A549 (cell line): ENCODE data around the gene HOXA13. TPM values are rescaled to one million over a fixed set of nuclear protein-coding genes. Genes with fewer than 3 reads are reported as not detected.

Experiments
- ATAC-seq, 2 experiments: fragments of 200-7000 bp in 1 of 2; fragments of >200 bp in 1 of 2; cut with Nextera tagmentation in 1 of 2; cut with Tn5 transposase in 1 of 2; 3 replicates each; pipeline versions ENCODE4 v1.8.0 to v1.9.1; 2018 to 2020; ENCODE audit warnings: mild to moderate bottlenecking in 1 of 2, moderate library complexity in 1 of 2
- CTCF ChIA-PET: fragments of 300-600 bp; sonication (Branson Sonifier 250); formaldehyde crosslinking; extraction: SDS; loops from one replicate; lab custom pipeline; 2021; ENCODE audit warnings: antibody characterized with exemption, inconsistent platforms; lab: Yijun Ruan, JAX
- POLR2A ChIA-PET: fragments of 350-600 bp; formaldehyde crosslinking; extraction: SDS; loops from one replicate; lab custom pipeline; 2021; ENCODE audit warnings: antibody characterized with exemption, inconsistent platforms; lab: Yijun Ruan, JAX
- DNase-seq, 2 experiments: peaks; one replicate each; pipeline versions ENCODE4 v3.0.0 to v3.0.0-alpha.2; 2011 to 2016; ENCODE audit warnings: low read depth in 1 of 2, low spot score in 1 of 2
- FAIRE-seq: peaks from 2 replicates; lab custom pipeline; 2011; peaks lifted over from hg19 to GRCh38; lab: Jason Lieb, UNC
- H3K27ac ChIP-seq, 2 experiments: fragments of >200 bp; sonication (Bioruptor Twin); formaldehyde crosslinking; 3 replicates each; pipeline ENCODE4 v1.5.1; 2016 to 2017
- H3K4me1 ChIP-seq: fragments of >200 bp; sonication (Bioruptor Twin); formaldehyde crosslinking; 3 replicates; pipeline ENCODE4 v1.6.1; 2016
- H3K4me2 ChIP-seq: fragments of >200 bp; sonication (Bioruptor Twin); formaldehyde crosslinking; 3 replicates; pipeline ENCODE4 v1.6.1; 2016
- H3K4me3 ChIP-seq: fragments of >200 bp; sonication (Bioruptor Twin); formaldehyde crosslinking; 3 replicates; pipeline ENCODE4 v1.5.1; 2016
- H3K9me3 ChIP-seq: fragments of >200 bp; sonication (Bioruptor Twin); formaldehyde crosslinking; 3 replicates; pipeline ENCODE4 v1.6.1; 2016
- ATOH8 ChIP-seq: fragments of 250-450 bp; sonication (Bioruptor Pico); IDR thresholded peaks from 2 replicates; pipeline ENCODE4 v1.5.0; 2020; ENCODE audit warnings: low read depth, mild to moderate bottlenecking, moderate library complexity
- BCL3 ChIP-seq: fragments of >200 bp; sonication (Bioruptor Twin); formaldehyde crosslinking; IDR thresholded peaks from 3 replicates; pipeline ENCODE4 v1.6.1; 2016
- CBX8 ChIP-seq: fragments of 200-600 bp; sonication (generic); IDR thresholded peaks from 2 replicates; pipeline ENCODE4 v1.6.1; 2016
- CHD4 ChIP-seq: fragments of 200-600 bp; sonication (generic); IDR thresholded peaks from 2 replicates; pipeline ENCODE4 v1.6.1; 2016; ENCODE audit warnings: antibody characterized with exemption, mild to moderate bottlenecking, borderline replicate concordance
- ESRRA ChIP-seq: fragments of 150-350 bp; IDR thresholded peaks from 2 replicates; pipeline ENCODE4 v1.6.1; 2014; ENCODE audit warnings: mild to moderate bottlenecking, low read length, borderline replicate concordance
- FOSB ChIP-seq: fragments of 250-450 bp; sonication (Bioruptor Pico); IDR thresholded peaks from 2 replicates; pipeline ENCODE4 v1.5.0; 2020; ENCODE audit warnings: mild to moderate bottlenecking, moderate library complexity
- GATA3 ChIP-seq: IDR thresholded peaks from 2 replicates; pipeline ENCODE4 v1.6.1; 2012; ENCODE audit warnings: borderline replicate concordance
- HDAC2 ChIP-seq: fragments of 200-600 bp; sonication (generic); IDR thresholded peaks from 2 replicates; pipeline ENCODE4 v1.6.1; 2016
- HES2 ChIP-seq: fragments of >200 bp; sonication (Bioruptor Twin); formaldehyde crosslinking; IDR thresholded peaks from 2 replicates; pipeline ENCODE4 v1.6.1; 2016
- HMGXB4 ChIP-seq: fragments of 250-450 bp; sonication (Bioruptor Pico); IDR thresholded peaks from 2 replicates; pipeline ENCODE4 v1.5.0; 2021; ENCODE audit warnings: mild to moderate bottlenecking, moderate library complexity, borderline replicate concordance
- HOXB13 ChIP-seq: fragments of 250-450 bp; sonication (Bioruptor Pico); IDR thresholded peaks from 2 replicates; pipeline ENCODE4 v1.5.0; 2020; ENCODE audit warnings: low read depth, mild to moderate bottlenecking, moderate library complexity
- JUNB ChIP-seq: fragments of >200 bp; sonication (Bioruptor Twin); formaldehyde crosslinking; IDR thresholded peaks from 2 replicates; pipeline ENCODE4 v1.6.1; 2016
- KDM1A ChIP-seq: fragments of 200-600 bp; sonication (generic); IDR thresholded peaks from 2 replicates; pipeline ENCODE4 v1.6.1; 2016; ENCODE audit warnings: low read depth, mild to moderate bottlenecking
- KDM5A ChIP-seq: fragments of 200-600 bp; sonication (generic); IDR thresholded peaks from 2 replicates; pipeline ENCODE4 v1.6.1; 2016; ENCODE audit warnings: antibody characterized with exemption, mild to moderate bottlenecking
- MAFK ChIP-seq: fragments of 450-650 bp; IDR thresholded peaks from 2 replicates; pipeline ENCODE4 v1.6.1; 2014; ENCODE audit not compliant: partially characterized antibody
- NFE2L2 ChIP-seq: fragments of 150-350 bp; conservative IDR thresholded peaks from 2 replicates; pipeline ENCODE4 v1.6.1; 2014; ENCODE audit warnings: low read length
- NPAS2 ChIP-seq: fragments of 250-450 bp; sonication (Bioruptor Pico); IDR thresholded peaks from 2 replicates; pipeline ENCODE4 v1.8.0; 2022; ENCODE audit warnings: mild to moderate bottlenecking, moderate library complexity, borderline replicate concordance
- NR3C1 ChIP-seq: fragments of >200 bp; sonication (Bioruptor Twin); formaldehyde crosslinking; IDR thresholded peaks from 3 replicates; pipeline ENCODE4 v1.6.1; 2017
- POLR2A ChIP-seq: IDR thresholded peaks from 2 replicates; pipeline ENCODE4 v1.6.1; 2012; ENCODE audit warnings: mild to moderate bottlenecking, low read length
- POLR2AphosphoS2 ChIP-seq: conservative IDR thresholded peaks from 2 replicates; pipeline ENCODE4 v1.6.1; 2012; ENCODE audit warnings: low read length, improper control_type of control experiment, inconsistent platforms
- RARB ChIP-seq: fragments of 250-450 bp; sonication (Bioruptor Pico); IDR thresholded peaks from 2 replicates; pipeline ENCODE4 v1.8.0; 2021; ENCODE audit warnings: mild to moderate bottlenecking, moderate library complexity
- RFX5 ChIP-seq: fragments of 450-650 bp; IDR thresholded peaks from 2 replicates; pipeline ENCODE4 v1.7.1; 2014; ENCODE audit warnings: antibody characterized with exemption, mild to moderate bottlenecking, moderate library complexity
- RNF2 ChIP-seq: fragments of 200-600 bp; sonication (generic); IDR thresholded peaks from 2 replicates; pipeline ENCODE4 v1.6.1; 2016; ENCODE audit warnings: low read depth, mild to moderate bottlenecking, antibody characterized with exemption, moderate library complexity, borderline replicate concordance
- WGBS: methylation state at CpG from one replicate; pipeline ENCODE4 v1.1.6; 2017; ENCODE audit errors: missing lambda C conversion rate; 5-methylcytosine and 5-hydroxymethylcytosine counted together
- polyA plus RNA-seq, 4 experiments: library from polyadenylated mRNA; depleted of rRNA in 3 of 4; stranded (reverse); fragments of >200 nt; fragmentation: RNase III in 1 of 4; extraction: RNeasy Plus Mini Kit Qiagen cat#74134 plus additional on column Dnase treatment in 1 of 4; gene quantifications; 2 replicates in 3 of 4; 3 replicates in 1 of 4; pipeline ENCODE4 v1.2.3, GENCODE V29; 2011 to 2017

The HOXA13 gene
- polyA plus RNA-seq, 2 of the 4 experiments (the other 2 are of a cell fraction), result 2.2 to 2.7 TPM

GRCh38 chr7:27176524-27176845, 23.4 kb downstream of the HOXA13 start:
- POLR2A ChIA-PET, result no interaction called here
- no peak overlapping the region for H3K4me3 ChIP-seq
- no peaks in the 10 kb centered on the region for H3K9me3 ChIP-seq
- DNase-seq, result no peak
- H3K4me1 ChIP-seq, result peaks cover 13% of the 10 kb centered on the region
- TF ChIP-seq GATA3 (no peak), NFE2L2 (no peak), HOXB13 (CRISPR knock-in tag) (no peak), HES2 (no peak), RNF2 (no peak), POLR2AphosphoS2 (no peak), ESRRA (no peak), BCL3 (no peak), KDM5A (no peak), POLR2A (no peak), NPAS2 (CRISPR knock-in tag) (no peak), JUNB (no peak), RFX5 (no peak), CHD4 (no peak), HMGXB4 (CRISPR knock-in tag) (no peak)
- no peak overlapping the region for H3K27ac ChIP-seq
- CTCF ChIA-PET, result interaction anchor here (1.0 to 2.5 kb wide), 6 partner anchors 8 to 28 kb away, joined by 3 to 14 read pairs (median 5); no protein-coding TSS in a partner anchor
- H3K4me2 ChIP-seq, result no peak overlapping the region
- no peak for FAIRE-seq
- 79% methylated on average over 3 of the region's 3 CpGs for WGBS
- no peak for ATAC-seq

GRCh38 chr7:27175626-27176523, 24.0 kb downstream of the HOXA13 start:
- no peak overlapping the region for H3K4me3 ChIP-seq
- ChIA-PET POLR2A (no interaction called here), CTCF (interaction anchor here (0.6 to 2.5 kb wide), 7 partner anchors 8 to 31 kb away, joined by 3 to 14 read pairs (median 4); no protein-coding TSS in a partner anchor)
- 91% methylated on average over 40 of the region's 40 CpGs for WGBS
- TF ChIP-seq KDM1A (no peak), HDAC2 (no peak), RNF2 (no peak), POLR2A (no peak), MAFK (no peak), FOSB (no peak), CBX8 (no peak), ATOH8 (CRISPR knock-in tag) (no peak), NR3C1 (no peak), RARB (CRISPR knock-in tag) (no peak)
- no peak overlapping the region for H3K4me2 ChIP-seq
- H3K27ac ChIP-seq, result no peak overlapping the region
- no peak for DNase-seq
- H3K9me3 ChIP-seq, result no peaks in the 10 kb centered on the region
- ATAC-seq, result no peak
- no peak for FAIRE-seq
- H3K4me1 ChIP-seq, result peaks cover 13% of the 10 kb centered on the region
